ENCODE data around the gene SCNM1. TPM values are rescaled to one million over a fixed set of nuclear protein-coding genes. Genes with fewer than 3 reads are reported as not detected.

Gene SCNM1, protein sequence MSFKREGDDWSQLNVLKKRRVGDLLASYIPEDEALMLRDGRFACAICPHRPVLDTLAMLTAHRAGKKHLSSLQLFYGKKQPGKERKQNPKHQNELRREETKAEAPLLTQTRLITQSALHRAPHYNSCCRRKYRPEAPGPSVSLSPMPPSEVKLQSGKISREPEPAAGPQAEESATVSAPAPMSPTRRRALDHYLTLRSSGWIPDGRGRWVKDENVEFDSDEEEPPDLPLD
- 22.0 and 25.3 TPM in 2 replicates for total RNA-seq (ENCODE audit: low replicate concordance)

DNA sequence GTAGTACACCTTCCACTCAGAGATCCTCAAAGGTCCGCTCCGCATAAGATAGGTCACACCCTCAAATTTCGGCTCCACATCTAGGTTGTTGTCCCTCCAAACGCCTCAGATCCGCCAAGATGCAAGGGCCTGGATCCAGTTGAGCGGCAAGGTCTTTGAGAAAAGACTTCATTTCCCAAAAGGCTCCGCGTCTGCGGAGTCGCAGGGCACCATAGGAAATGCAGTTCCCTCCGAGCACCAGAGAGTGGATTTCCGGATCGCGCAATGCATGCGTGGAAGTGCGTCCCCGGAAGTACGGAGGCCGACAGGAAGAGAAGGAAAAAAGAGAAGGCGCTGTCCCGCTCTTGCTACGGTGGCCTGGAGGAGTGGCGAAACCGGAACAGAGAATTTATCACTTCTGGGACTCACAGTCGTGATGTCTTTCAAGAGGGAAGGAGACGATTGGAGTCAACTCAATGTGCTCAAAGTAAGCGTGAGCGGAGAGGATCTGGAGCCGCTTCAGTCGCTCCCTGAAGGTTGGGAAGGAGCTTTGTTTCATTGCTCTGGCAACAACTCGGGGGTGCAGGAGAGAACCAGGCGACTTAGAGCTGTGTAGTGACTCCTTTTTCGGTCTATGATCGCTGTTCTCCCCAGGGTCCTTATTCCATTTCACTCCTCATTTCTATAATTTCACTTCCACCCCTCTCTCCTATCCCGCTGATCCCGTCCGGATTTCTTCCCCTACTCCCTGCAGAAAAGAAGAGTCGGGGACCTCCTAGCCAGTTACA lies at the start of gene SCNM1, which contains the start of gene LYSMD1:
TSS of gene SCNM1 (plus strand) at position 407 of the 767 bp plus-strand sequence. CDS start at position 416, 9 bp downstream.
TSS of gene LYSMD1 (minus strand) at position 165 of the 767 bp plus-strand sequence. CDS start 644 bp downstream, outside the sequence.
- peak within 1 kb of the TSS; percentile 94 for H3K27ac Mint-ChIP-seq
- peaks cover 26% of the 10 kb centered on the region for H3K79me2 ChIP-seq (ENCODE audit: low read depth)
- H3K27ac ChIP-seq, result no peak within 1 kb of the TSS
- TF ChIP-seq EZH2phosphoT487 (IDR thresholded peaks at IDR 0.05) (no peak), EZH2 (IDR thresholded peaks at IDR 0.05) (no peak)
- TF ChIP-seq, protein P1, sequence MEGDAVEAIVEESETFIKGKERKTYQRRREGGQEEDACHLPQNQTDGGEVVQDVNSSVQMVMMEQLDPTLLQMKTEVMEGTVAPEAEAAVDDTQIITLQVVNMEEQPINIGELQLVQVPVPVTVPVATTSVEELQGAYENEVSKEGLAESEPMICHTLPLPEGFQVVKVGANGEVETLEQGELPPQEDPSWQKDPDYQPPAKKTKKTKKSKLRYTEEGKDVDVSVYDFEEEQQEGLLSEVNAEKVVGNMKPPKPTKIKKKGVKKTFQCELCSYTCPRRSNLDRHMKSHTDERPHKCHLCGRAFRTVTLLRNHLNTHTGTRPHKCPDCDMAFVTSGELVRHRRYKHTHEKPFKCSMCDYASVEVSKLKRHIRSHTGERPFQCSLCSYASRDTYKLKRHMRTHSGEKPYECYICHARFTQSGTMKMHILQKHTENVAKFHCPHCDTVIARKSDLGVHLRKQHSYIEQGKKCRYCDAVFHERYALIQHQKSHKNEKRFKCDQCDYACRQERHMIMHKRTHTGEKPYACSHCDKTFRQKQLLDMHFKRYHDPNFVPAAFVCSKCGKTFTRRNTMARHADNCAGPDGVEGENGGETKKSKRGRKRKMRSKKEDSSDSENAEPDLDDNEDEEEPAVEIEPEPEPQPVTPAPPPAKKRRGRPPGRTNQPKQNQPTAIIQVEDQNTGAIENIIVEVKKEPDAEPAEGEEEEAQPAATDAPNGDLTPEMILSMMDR (IDR thresholded peaks at IDR 0.05), result no peak
- H4K20me1 ChIP-seq (ENCODE audit: low read depth), result no peaks in the 10 kb centered on the region
- H3K36me3 ChIP-seq, result no peaks in the 10 kb centered on the region
- H2AFZ ChIP-seq (replicated peaks), result peak within 1 kb of the TSS; percentile 97
- H3K27me3 Mint-ChIP-seq (ENCODE audit: insufficient read depth, low read depth), result peaks cover 4% of the 10 kb centered on the region
- DNase-seq (ENCODE audit: low spot score), result peak; percentile 98
- peaks cover 19% of the 10 kb centered on the region for H3K4me1 Mint-ChIP-seq
- H3K4me3 ChIP-seq, result peak within 1 kb of the TSS; percentile 89
- no peaks in the 10 kb centered on the region for H3K27me3 ChIP-seq
- H3K4me3 Mint-ChIP-seq, result peak within 1 kb of the TSS; percentile 93
- H3F3A ChIP-seq (ENCODE audit: low read depth), result peaks cover 30% of the 10 kb centered on the region
- peaks cover 10% of the 10 kb centered on the region for H3K4me1 ChIP-seq
- H3K36me3 Mint-ChIP-seq, result peaks cover 13% of the 10 kb centered on the region
- H3K4me2 ChIP-seq, result peak within 1 kb of the TSS; percentile 94
- H3K9me3 ChIP-seq (ENCODE audit: low read depth), result no peaks in the 10 kb centered on the region
- peak within 1 kb of the TSS; percentile 92 for H3K9ac ChIP-seq
- H3K9me3 Mint-ChIP-seq, result no peaks in the 10 kb centered on the region

DNA sequence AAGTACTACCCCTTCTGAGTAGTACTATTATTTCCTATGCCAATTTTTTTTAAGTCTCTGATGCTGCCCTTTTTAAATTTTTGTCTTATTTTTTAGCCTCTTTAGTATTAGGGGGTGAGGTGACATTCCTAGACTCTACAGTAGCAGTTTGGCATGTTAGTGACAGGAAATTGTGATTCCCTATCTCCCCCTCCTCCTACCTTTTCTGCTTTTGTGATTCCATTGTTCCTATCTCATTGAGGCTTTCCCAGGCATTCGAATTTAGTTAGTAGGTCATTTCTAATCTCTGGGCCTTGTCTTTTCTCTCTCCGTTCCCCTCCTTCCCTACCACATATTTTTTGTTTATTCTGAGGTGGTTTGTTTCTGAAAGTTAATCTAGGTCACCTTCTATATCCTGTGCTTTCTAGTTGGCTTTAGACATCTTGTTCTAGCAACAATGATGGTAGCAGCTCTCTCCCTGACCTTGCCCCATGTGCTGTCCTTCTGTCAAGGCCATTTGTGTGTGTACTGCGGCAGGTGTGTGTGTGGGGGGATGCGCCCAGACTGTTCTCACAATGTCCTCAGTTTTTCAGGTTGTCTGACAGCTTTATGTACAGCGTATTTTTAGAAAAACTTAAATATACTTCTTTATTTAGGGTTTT lies 41.1 kb upstream of the SCNM1 start:
- Mint-ChIP-seq H3K4me1 (peaks cover 8% of the 10 kb centered on the region), H3K4me3 (no peak overlapping the region), H3K9me3 (no peaks in the 10 kb centered on the region), H3K27ac (peak overlapping the region; percentile 9), H3K27me3 (ENCODE audit: insufficient read depth, low read depth) (peaks cover 9% of the 10 kb centered on the region), H3K36me3 (no peaks in the 10 kb centered on the region)
- no peaks in the 10 kb centered on the region for H3K36me3 ChIP-seq
- no peak overlapping the region for H3K27ac ChIP-seq
- no peaks in the 10 kb centered on the region for H4K20me1 ChIP-seq (ENCODE audit: low read depth)
- H3K27me3 ChIP-seq, result peaks cover 4% of the 10 kb centered on the region
- no peak overlapping the region for H3K9ac ChIP-seq
- no peak overlapping the region for H2AFZ ChIP-seq (replicated peaks)
- no peak overlapping the region for H3K4me2 ChIP-seq
- H3K79me2 ChIP-seq (ENCODE audit: low read depth), result no peaks in the 10 kb centered on the region
- H3F3A ChIP-seq (ENCODE audit: low read depth), result peaks cover 3% of the 10 kb centered on the region
- no peak for TF ChIP-seq EZH2phosphoT487 (IDR thresholded peaks at IDR 0.05)
- TF ChIP-seq, protein P1 (IDR thresholded peaks at IDR 0.05), result no peak
- TF ChIP-seq EZH2 (IDR thresholded peaks at IDR 0.05), result no peak
- H3K4me3 ChIP-seq, result no peak overlapping the region
- DNase-seq (ENCODE audit: low spot score), result no peak
- H3K9me3 ChIP-seq (ENCODE audit: low read depth), result no peaks in the 10 kb centered on the region
- H3K4me1 ChIP-seq, result peaks cover 8% of the 10 kb centered on the region

DNA sequence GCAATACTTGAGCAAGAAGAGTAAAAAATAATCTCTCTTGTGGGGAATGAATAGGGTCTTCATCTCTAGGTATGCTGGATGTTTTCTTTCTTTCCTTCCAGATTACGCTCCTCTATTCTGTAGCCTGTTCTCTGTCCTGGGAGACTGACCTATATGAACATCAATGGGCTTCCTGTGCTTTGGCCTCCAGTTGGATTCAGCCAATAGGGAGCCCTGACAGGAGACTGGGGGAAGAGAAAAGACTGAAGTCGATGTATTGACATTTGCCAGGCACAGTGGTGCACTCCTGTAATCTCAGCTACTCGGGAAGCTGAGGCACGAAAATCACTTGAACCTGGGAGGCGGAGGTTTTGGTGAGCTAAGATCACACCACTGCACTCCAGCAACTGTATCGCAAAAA lies 37.1 kb upstream of the SCNM1 start:
- H3K27ac Mint-ChIP-seq, result no peak overlapping the region
- H3K27ac ChIP-seq, result no peak overlapping the region
- no peaks in the 10 kb centered on the region for H3K79me2 ChIP-seq (ENCODE audit: low read depth)
- no peak overlapping the region for H3K4me2 ChIP-seq
- H3K27me3 ChIP-seq, result peaks cover 43% of the 10 kb centered on the region
- H3K36me3 ChIP-seq, result no peaks in the 10 kb centered on the region
- peak; percentile 22 for DNase-seq (ENCODE audit: low spot score)
- no peaks in the 10 kb centered on the region for H4K20me1 ChIP-seq (ENCODE audit: low read depth)
- H3K9me3 Mint-ChIP-seq, result no peaks in the 10 kb centered on the region
- H2AFZ ChIP-seq (replicated peaks), result no peak overlapping the region
- no peak overlapping the region for H3K9ac ChIP-seq
- H3K4me3 ChIP-seq, result no peak overlapping the region
- H3K36me3 Mint-ChIP-seq, result peaks cover 6% of the 10 kb centered on the region
- H3K4me3 Mint-ChIP-seq, result no peak overlapping the region
- peaks cover 19% of the 10 kb centered on the region for H3K4me1 Mint-ChIP-seq
- no peaks in the 10 kb centered on the region for H3K9me3 ChIP-seq (ENCODE audit: low read depth)
- TF ChIP-seq EZH2phosphoT487 (IDR thresholded peaks at IDR 0.05), result no peak
- TF ChIP-seq EZH2 (IDR thresholded peaks at IDR 0.05), result no peak
- H3K4me1 ChIP-seq, result peaks cover 18% of the 10 kb centered on the region
- peaks cover 29% of the 10 kb centered on the region for H3F3A ChIP-seq (ENCODE audit: low read depth)
- H3K27me3 Mint-ChIP-seq (ENCODE audit: insufficient read depth, low read depth), result peaks cover 12% of the 10 kb centered on the region
